ENCODE measurements around the gene KLHL3. TPM values are rescaled to one million over a fixed set of nuclear protein-coding genes. Genes with fewer than 3 reads are reported as not detected.

The KLHL3 gene
- total and polyA plus RNA-seq, 10 donors = 1.3 to 17.9 (median 9.5) TPM

DNA sequence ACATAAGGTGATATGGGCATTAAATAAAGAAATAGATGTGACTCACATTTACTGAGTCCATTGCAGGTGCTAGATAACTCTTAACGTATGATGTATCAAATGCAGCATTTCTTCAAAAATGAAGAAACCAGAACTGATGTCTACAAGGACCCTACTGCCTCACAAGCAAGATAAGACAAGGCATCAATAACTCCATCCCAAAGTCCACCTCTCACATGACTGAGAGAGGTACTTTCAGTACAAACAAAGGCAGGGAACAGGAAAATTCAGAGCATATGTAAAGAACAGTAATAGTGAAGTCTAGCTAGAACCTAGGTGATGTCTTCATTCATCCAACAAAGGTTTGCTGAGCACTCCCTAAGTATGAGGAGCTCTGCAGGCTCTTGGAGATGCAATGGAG, 54.7 kb downstream of the KLHL3 start:
- H3K4me3 ChIP-seq = no peak overlapping the region
- no peaks in the 10 kb centered on the region for H3K9me3 ChIP-seq
- H3K4me1 ChIP-seq = peaks cover 0 to 8% (median 0%) of the 10 kb centered on the region in 6 donors
- DNase-seq = no peak
- H3K27ac ChIP-seq = no peak overlapping the region
- intact Hi-C loops (cut with DNase I; ENCODE audit: low total_unique reads) = no loop called here
- peaks cover 0 to 20% (median under 1%) of the 10 kb centered on the region in 6 donors for H3K36me3 ChIP-seq
- no peak for TF ChIP-seq POLR2AphosphoS5 (IDR thresholded peaks at IDR 0.05)
- TF ChIP-seq, protein P1, sequence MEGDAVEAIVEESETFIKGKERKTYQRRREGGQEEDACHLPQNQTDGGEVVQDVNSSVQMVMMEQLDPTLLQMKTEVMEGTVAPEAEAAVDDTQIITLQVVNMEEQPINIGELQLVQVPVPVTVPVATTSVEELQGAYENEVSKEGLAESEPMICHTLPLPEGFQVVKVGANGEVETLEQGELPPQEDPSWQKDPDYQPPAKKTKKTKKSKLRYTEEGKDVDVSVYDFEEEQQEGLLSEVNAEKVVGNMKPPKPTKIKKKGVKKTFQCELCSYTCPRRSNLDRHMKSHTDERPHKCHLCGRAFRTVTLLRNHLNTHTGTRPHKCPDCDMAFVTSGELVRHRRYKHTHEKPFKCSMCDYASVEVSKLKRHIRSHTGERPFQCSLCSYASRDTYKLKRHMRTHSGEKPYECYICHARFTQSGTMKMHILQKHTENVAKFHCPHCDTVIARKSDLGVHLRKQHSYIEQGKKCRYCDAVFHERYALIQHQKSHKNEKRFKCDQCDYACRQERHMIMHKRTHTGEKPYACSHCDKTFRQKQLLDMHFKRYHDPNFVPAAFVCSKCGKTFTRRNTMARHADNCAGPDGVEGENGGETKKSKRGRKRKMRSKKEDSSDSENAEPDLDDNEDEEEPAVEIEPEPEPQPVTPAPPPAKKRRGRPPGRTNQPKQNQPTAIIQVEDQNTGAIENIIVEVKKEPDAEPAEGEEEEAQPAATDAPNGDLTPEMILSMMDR (IDR thresholded peaks at IDR 0.05 in 8 of 11, conservative IDR thresholded peaks at IDR 0.05 in 3 of 11) = no peak
- TF ChIP-seq POLR2A (IDR thresholded peaks at IDR 0.05) = no peak
- H3K27me3 ChIP-seq (replicated peaks in 1 of 7) = no peaks in the 10 kb centered on the region
- 89 to 100% (median 100%) methylated on average over 1 of the region's 1 CpG for WGBS, 5 donors

DNA sequence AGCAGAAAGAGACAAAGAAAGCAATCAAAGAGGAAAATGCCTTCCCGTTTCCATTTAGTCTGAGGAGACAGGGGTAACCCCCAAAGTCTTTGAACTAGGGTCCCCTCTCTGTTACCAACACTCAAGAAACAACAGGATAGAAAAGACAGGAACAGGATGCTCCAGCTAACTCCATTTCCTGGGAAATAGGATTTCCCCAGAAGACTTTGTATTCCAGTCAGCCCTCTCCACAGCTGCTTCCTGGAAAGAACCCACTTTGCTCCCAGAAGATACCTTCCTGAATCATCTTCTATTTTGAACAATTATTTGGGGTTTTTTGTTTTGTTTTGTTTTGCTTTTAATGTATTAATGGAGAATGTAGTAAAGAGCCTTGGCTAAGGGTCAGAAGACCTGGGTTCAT, 56.0 kb downstream of the KLHL3 start:
- H3K27ac ChIP-seq = no peak overlapping the region
- no peak overlapping the region for H3K4me3 ChIP-seq
- H3K9me3 ChIP-seq = no peaks in the 10 kb centered on the region
- H3K4me1 ChIP-seq = peaks cover 0 to 7% (median 0%) of the 10 kb centered on the region in 6 donors
- TF ChIP-seq, protein P1 (IDR thresholded peaks at IDR 0.05 in 8 of 11, conservative IDR thresholded peaks at IDR 0.05 in 3 of 11) = no peak
- no peak for TF ChIP-seq POLR2AphosphoS5 (IDR thresholded peaks at IDR 0.05)
- TF ChIP-seq POLR2A (IDR thresholded peaks at IDR 0.05) = no peak
- peaks cover 0 to 17% (median 0%) of the 10 kb centered on the region in 6 donors for H3K36me3 ChIP-seq
- no peaks in the 10 kb centered on the region for H3K27me3 ChIP-seq (replicated peaks in 1 of 7)
- intact Hi-C loops (cut with DNase I; ENCODE audit: low total_unique reads) = no loop called here
- 45 to 78% (median 58%) methylated on average over 1 of the region's 1 CpG for WGBS, 5 donors
- DNase-seq = no peak

DNA sequence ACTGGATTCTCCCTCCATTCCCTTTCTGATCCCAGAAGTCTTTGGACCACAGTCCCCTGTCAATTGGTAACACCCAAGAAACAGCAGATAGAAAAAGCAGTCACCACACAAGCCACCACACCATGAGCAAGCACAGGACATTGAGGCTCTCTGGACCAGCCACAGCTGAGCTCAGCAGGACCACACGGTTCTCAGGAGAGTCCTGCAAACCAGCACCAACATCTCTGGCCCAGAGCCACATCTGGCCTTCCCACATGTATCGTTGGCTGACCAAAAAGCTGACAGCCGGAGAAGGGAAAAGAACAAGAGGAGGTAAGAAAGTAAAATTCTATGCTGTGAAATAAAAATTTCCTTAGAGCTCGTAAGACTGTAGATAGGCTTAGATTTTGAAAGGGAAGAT, 56.7 kb downstream of the KLHL3 start:
- no peak for DNase-seq
- Histone ChIP-seq H3K4me3 (no peak overlapping the region), H3K9me3 (no peaks in the 10 kb centered on the region), H3K4me1 (no peaks in the 10 kb centered on the region), H3K36me3 (peaks cover 0 to 17% (median 0%) of the 10 kb centered on the region in 6 donors), H3K27me3 (replicated peaks in 1 of 7) (no peaks in the 10 kb centered on the region), H3K27ac (no peak overlapping the region)
- WGBS, 5 donors = 84 to 88% (median 84%) methylated on average over 4 of the region's 4 CpGs
- intact Hi-C loops (cut with DNase I; ENCODE audit: low total_unique reads) = no loop called here
- no peak for TF ChIP-seq POLR2A (IDR thresholded peaks at IDR 0.05)
- no peak for TF ChIP-seq POLR2AphosphoS5 (IDR thresholded peaks at IDR 0.05)
- TF ChIP-seq, protein P1 (IDR thresholded peaks at IDR 0.05 in 8 of 11, conservative IDR thresholded peaks at IDR 0.05 in 3 of 11) = no peak

DNA sequence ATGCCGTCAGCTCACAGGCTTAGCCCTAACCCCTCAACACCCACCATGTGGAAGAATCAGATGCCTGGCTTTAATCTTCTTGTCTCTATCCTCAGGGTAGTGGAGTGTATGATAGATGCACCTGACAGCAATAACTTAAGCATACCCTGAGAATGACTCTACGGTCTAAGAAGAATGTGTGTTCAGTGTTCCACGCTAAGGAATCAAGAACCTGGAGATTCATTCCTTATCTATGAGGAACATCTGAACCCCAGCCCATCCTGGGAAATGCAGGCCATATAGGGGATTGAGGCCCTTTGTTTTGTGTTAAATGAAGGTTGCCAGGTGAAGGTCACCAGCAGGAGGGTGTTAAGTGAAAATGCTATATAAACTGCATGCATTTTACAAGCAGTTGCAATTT, 63.0 kb downstream of the KLHL3 start:
- DNase-seq = no peak
- Histone ChIP-seq H3K36me3 (peaks cover 0 to 17% (median 0%) of the 10 kb centered on the region in 6 donors), H3K27ac (no peak overlapping the region), H3K4me1 (no peaks in the 10 kb centered on the region), H3K27me3 (replicated peaks in 1 of 7) (no peaks in the 10 kb centered on the region), H3K4me3 (no peak overlapping the region), H3K9me3 (no peaks in the 10 kb centered on the region)
- TF ChIP-seq, protein P1 (IDR thresholded peaks at IDR 0.05 in 8 of 11, conservative IDR thresholded peaks at IDR 0.05 in 3 of 11) = no peak
- no peak for TF ChIP-seq POLR2AphosphoS5 (IDR thresholded peaks at IDR 0.05)
- TF ChIP-seq POLR2A (IDR thresholded peaks at IDR 0.05) = no peak
- intact Hi-C loops (cut with DNase I; ENCODE audit: low total_unique reads) = no loop called here
- WGBS, 5 donors = 62 to 100% (median 80%) methylated on average over 2 to 3 of the region's 3 CpGs
